ENCODE measurements around the gene AUH. TPM values are rescaled to one million over a fixed set of nuclear protein-coding genes. Genes with fewer than 3 reads are reported as not detected.

The AUH gene
- total RNA-seq, 1 donor from 2014 or later, result 8.8 TPM

GRCh38 chr9:91297306-91297705 is 64.4 kb downstream of the AUH start:
- DNase-seq (ENCODE audit: low read depth, low spot score), result no peak

DNA sequence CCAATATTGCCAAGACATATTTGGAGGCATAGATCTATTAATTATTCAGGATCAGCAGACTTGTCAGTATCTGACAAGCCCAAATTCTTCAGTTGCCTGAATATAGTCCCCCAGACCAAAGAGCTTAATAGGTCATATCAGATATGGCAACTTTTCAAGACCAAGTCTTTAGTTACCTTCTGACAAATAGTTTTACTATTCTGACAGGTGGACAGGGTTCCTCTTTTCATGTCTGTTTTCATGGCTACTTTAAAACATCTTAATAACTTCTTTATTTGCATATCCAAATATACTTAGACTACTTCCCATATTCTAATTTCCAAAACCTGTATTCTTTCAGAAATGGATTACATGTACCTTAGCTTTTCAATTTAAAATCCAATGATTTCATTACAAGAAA is 65.4 kb downstream of the AUH start:
- no peak for DNase-seq (ENCODE audit: low read depth, low spot score)

DNA sequence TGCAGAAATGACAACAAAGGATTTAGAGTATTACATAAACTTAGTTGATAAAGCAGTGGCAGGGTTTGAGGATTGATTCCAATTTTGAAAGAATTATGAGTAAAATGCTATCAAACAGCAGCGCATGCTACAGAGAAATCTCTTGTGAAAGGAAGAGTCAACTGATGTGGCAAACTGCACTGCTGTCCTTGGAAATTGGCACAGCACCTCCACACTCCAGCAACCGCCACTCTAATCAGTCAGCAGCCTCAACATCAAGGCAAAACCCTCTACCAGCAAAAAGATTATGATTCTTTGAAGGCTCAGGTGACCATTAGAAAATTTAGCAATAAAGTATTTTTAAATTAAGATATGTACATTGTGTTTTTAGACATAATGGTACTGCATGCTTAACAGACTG is 66.4 kb downstream of the AUH start:
- DNase-seq (ENCODE audit: low read depth, low spot score), result no peak

DNA sequence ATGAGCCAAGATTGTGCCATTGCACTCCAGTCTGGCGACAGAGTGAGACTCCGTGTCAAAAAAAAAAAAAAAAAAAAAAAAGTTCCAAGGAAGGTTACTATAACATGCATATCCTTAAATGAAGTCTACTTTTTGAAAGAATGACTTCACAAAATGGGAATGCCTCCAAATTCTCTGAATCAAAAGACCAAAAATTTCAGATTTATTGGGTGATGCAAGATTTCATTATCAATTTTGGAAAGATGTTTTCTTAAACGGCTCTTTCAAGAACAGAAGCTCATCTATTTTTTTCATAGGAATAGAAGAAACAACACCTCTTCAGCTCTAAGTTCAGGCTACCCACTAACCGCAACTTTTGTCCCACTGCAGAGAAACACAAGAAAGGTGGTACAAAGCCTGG is 69.9 kb downstream of the AUH start:
- no peak for DNase-seq (ENCODE audit: low read depth, low spot score)

DNA sequence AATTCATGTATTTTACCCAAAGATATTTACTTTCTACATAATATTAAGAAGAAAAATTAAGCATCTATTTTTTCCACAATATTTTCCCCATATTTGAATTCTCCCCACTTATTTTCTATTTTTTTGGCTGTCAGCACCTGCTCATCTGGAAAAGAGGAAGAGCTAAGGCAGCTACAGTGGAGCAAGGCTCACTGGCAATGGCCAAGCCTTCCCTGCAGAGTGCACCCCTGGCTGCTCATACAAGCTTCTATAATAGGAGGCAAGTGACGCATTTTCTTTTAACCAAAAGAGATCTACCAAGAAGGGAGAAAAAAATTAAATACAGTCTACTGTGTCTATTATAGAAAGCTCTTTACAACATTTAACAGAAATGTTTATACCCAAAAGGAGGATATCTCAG is 72.5 kb downstream of the AUH start:
- no peak for DNase-seq (ENCODE audit: low read depth, low spot score)

- DNase-seq (ENCODE audit: low read depth, low spot score), result peak; percentile 41
Measured at GRCh38 chr9:91285729-91286353, 75.9 kb downstream of the AUH start.

DNA sequence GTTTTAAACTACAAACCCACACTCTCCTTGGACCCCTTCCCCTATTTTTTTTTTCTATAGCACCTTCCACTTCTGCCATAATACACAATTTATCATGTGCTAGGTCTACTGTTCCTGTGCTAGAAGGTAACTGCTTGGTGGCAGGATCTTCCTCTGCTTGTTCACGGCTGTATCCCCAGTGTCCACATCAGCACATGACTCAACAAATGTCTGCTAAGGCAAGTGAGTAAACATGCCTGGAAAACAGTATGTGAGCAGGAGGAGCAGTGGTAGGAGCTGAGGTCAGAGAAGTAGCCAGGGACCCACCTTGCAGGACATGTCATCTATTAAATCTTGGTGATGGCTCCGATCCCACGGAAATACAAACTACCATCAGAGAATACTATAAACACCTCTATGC is 79.4 kb downstream of the AUH start:
- DNase-seq (ENCODE audit: low read depth, low spot score), result no peak

GRCh38 chr9:91279296-91280204 is 82.2 kb downstream of the AUH start:
- no peak for DNase-seq (ENCODE audit: low read depth, low spot score)

- DNase-seq (ENCODE audit: low read depth, low spot score), result no peak
Measured at GRCh38 chr9:91276513-91276912, 85.2 kb downstream of the AUH start.

DNA sequence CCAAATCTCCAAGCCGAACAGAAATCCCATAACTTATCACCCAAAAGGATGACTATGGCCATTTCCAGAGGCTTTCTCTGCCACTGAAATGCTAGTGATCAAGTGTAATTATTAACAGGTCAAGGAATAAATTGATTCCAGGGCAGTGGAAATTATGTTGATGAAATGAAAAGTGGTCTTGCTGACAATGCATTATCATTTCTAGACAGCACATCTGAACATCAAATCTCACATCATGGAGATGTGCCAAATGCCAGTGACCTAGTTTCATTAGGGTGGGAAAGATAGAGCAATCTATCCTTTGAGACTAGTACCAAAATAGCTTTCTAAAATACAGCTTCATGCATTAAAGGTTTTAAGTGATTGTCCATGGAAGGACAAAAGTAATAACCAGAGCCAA is 86.1 kb downstream of the AUH start:
- DNase-seq (ENCODE audit: low read depth, low spot score), result no peak

DNA sequence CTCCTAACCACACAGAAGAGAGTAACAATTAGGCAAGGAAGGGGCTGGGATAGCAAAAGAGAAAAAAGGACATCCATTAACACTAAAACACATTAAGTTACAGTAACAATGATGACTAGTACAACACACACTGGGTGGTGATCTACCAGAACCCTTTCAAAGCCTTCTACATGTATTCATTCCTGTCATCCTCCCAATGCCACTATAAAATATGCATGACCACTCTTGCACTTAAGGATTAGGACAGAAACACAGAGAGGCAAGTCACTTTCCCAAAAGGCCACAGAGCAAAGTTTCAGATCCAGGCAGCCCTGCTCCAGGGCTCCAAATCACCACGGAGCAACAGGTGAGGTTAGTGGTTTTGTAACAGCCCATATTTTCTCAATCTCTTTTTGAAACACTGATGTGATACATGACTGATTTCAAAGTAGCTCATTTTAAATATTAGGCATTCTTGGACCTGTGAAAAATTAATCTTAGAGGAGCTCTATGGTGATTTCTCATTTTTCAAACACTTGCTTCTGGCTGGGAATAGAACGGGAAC is 86.7 kb downstream of the AUH start:
- DNase-seq (ENCODE audit: low read depth, low spot score), result no peak

- no peak for DNase-seq (ENCODE audit: low read depth, low spot score)
Measured at GRCh38 chr9:91273853-91274552, 87.7 kb downstream of the AUH start.

DNA sequence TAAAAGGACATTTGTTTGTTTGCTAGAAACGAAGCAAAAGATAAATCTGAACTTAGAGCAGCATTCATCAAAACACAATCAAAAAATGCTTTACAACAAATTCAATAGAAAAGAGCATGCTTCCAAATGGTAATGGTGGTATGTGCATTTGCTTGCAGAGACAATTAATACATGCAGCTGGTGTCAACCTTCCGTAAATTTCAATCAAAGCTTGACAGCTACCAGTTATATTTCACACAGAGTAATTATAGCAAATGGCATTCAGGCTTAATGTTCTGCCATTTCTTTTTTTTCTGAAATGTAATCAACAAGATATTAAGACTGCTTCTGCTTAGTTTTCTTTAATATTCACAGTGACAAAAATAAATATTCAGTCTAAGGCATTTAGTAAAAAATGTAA is 90.6 kb downstream of the AUH start:
- no peak for DNase-seq (ENCODE audit: low read depth, low spot score)

GRCh38 chr9:91269907-91270491 is 91.7 kb downstream of the AUH start:
- no peak for DNase-seq (ENCODE audit: low read depth, low spot score)

DNA sequence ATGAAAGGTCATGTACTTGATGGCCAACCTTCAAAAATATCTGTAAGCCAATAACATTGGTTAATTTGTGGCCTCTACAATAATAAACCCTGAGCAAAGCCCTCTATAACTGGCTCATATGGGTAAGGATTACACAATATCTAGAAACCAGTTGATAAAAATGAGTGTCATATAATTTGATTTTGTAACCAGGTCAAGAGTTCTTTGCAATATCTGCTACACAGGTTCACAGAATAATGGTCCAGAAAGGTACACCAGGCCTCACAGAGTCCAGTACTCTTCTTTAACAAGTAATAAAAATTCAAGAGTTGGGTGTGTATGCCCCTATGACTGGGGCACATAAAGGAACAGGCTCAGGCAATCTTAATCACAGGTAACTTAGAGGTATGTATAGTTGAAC is 95.3 kb downstream of the AUH start:
- no peak for DNase-seq (ENCODE audit: low read depth, low spot score)

DNA sequence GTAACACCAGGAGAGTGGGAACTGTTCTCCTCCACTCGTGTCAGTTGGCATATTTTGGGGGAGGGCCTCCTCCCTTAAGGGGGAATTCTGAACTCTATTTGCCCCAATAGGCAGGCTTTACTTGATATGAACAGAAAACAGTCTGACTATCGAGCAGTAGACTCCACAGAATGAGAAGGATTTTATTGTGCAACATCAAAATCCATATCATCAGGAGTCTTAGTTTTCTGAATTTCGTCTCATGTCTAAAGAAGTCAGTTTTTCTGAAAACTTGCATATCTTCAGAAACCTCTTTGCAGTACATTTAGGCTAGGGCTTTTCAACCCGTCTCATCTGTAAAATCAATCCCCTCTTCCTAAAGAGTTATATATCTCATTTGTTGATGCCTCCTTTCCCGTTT is 96.2 kb downstream of the AUH start:
- no peak for DNase-seq (ENCODE audit: low read depth, low spot score)

GRCh38 chr9:91261417-91261816 is 100.3 kb downstream of the AUH start:
- no peak for DNase-seq (ENCODE audit: low read depth, low spot score)

DNA sequence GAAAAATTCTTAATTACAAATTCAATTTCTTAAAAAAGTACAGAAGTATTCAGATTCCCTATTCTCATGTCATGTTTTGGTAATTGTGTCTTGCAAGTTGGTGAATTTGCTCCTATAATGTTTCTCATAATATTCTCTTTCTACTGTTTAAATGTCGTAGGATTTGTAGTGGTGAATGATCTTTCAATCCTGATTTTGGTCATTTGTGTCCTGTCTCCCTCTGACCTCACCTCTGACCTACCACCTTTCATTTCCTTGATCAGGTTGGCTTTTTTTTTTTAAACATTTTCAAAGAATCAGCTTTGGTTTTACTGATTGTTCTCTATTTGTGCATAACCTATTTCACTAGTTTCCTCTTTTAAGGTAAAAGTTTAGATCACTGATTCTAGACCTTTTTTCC is 102.6 kb downstream of the AUH start:
- no peak for DNase-seq (ENCODE audit: low read depth, low spot score)

GRCh38 chr9:91258451-91258850 is 103.3 kb downstream of the AUH start:
- DNase-seq (ENCODE audit: low read depth, low spot score), result no peak

DNA sequence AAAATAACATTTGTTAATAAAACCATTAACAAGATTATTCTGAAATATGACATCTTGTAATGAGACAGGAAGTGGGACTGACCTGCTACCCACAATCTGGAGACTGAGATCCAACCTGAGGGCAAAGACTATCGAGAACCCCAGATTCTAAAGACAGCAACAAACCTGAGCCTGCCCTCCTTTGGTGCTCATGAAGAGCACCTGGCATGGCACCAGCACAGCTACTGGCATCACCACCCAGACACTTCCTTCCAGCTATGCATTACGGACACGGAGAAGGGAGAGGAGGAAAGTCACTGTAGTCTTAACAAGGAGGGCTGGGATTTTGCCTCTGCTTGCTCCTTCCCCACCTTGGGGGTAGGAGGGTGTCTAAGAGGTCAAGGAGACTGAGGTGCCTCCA is 105.5 kb downstream of the AUH start:
- no peak for DNase-seq (ENCODE audit: low read depth, low spot score)

DNA sequence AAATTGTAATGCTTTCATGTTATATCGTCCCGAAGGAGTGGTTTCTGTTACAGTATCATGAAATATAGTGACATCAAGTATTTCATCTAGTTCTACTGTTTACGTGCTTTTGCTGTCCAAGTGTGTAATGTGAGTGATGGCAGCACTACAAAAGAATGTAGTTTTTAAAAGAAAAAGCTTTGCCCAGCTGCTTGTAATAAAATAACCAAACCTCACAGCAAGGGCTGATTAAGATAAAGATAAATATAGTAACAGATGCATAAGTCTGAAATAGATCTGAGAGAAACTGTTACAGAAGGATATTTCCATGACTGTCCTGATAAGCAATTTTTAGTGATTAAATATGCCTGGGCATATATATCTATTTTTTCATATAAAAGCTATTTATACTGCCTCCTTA is 106.4 kb downstream of the AUH start:
- DNase-seq (ENCODE audit: low read depth, low spot score), result no peak

GRCh38 chr9:91253488-91253887 is 108.2 kb downstream of the AUH start:
- no peak for DNase-seq (ENCODE audit: low read depth, low spot score)

All from pulmonary artery endothelial cell (primary cell).